ENCODE measurements around the gene TRPC3.

DNA sequence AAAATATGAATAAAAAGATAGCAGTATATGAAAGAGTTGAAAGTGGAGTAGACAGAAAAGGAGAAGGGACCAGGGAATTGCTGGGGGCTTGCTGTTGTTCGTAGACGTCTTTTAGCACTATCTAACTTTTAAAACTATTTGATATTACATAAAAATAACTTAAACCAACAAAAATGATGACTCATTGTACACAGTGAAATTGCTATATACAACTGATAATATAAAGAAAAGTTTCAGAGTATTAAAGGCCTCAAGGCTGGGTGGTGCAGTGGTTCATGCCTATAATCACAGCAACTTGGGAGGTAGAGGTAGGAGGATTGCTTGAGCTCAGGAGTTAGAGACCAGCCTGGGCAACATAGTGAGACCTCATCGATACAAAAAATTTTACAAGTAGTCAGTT, 5.2 kb downstream of the TRPC3 start:
- TF ChIP-seq POLR2AphosphoS5 (IDR thresholded peaks at IDR 0.05; ENCODE audit: insufficient read depth in 1 of 2, low read depth in 1 of 2) (no peak), CTCF (IDR thresholded peaks at IDR 0.05) (no peak)

Data from vagina (tissue), 2 donors.